Activated T-cell treated with anti-CD3 and anti-CD28 coated beads, Interleukin-2, amount 50 U/mL, for 72 hours (primary cell): ENCODE results near the gene KDM4F. TPM values are rescaled to one million over a fixed set of nuclear protein-coding genes. Genes with fewer than 3 reads are reported as not detected.
A peak's percentile ranks its signal among the peaks of the same experiment; 100 is the strongest.

Source experiments
- ATAC-seq, 2 donors: fragments of 150-1000 bp; cut with Tn5 transposase; replicated peaks in 1 of 2; 2 replicates each; pipeline ENCODE4 v1.10.0; 2021; ENCODE audit warnings: moderate library complexity in 2 of 2, mild to moderate bottlenecking in 1 of 2
- DNase-seq, 2 donors: peaks; one replicate each; pipeline ENCODE4 v3.0.0; 2021 to 2022; ENCODE audit warnings: mixed read lengths in 1 of 2
- H3K27ac Mint-ChIP-seq: one replicate; pipeline ENCODE4 v1.8.0; 2022; ENCODE audit warnings: mild to moderate bottlenecking, moderate library complexity, mixed read lengths
- H3K27me3 Mint-ChIP-seq: one replicate; pipeline ENCODE4 v1.8.0; 2022; ENCODE audit warnings: low read depth, mixed read lengths
- H3K36me3 Mint-ChIP-seq, 2 donors: one replicate each; pipeline ENCODE4 v1.8.0; 2022; ENCODE audit warnings: mixed read lengths in 2 of 2, mild to moderate bottlenecking in 1 of 2; ENCODE audit not compliant: insufficient read depth in 2 of 2
- H3K4me1 Mint-ChIP-seq: one replicate; pipeline ENCODE4 v1.8.0; 2022; ENCODE audit warnings: low read depth, mixed read lengths
- H3K4me3 Mint-ChIP-seq, 2 donors: one replicate each; pipeline ENCODE4 v1.8.0; 2022; ENCODE audit warnings: mild to moderate bottlenecking in 2 of 2, mixed read lengths in 2 of 2, moderate library complexity in 2 of 2
- H3K9me3 Mint-ChIP-seq, 2 donors: one replicate each; pipeline ENCODE4 v1.8.0; 2022; ENCODE audit warnings: mixed read lengths in 2 of 2
- total RNA-seq, 2 donors: library from RNA; stranded (reverse); gene quantifications; one replicate each; pipeline ENCODE4 v1.2.3, GENCODE V29; 2022

The KDM4F gene
- total RNA-seq, 2 donors from 2014 or later: not detected

- H3K4me1 Mint-ChIP-seq: no peaks in the 10 kb centered on the region
- ATAC-seq: no peak
- no peak overlapping the region for H3K4me3 Mint-ChIP-seq
- no peak overlapping the region for H3K27ac Mint-ChIP-seq
- H3K36me3 Mint-ChIP-seq: no peaks in the 10 kb centered on the region
- DNase-seq: no peak
- H3K27me3 Mint-ChIP-seq: peaks cover 48% of the 10 kb centered on the region
- H3K9me3 Mint-ChIP-seq: no peaks in the 10 kb centered on the region
These were observed 6.3 kb upstream of the KDM4F start for GRCh38 chr11:95042906-95043305.

GRCh38 chr11:95044010-95044409, 5.2 kb upstream of the KDM4F start:
- Mint-ChIP-seq H3K36me3 (no peaks in the 10 kb centered on the region), H3K27me3 (peaks cover 38% of the 10 kb centered on the region), H3K9me3 (no peaks in the 10 kb centered on the region), H3K27ac (no peak overlapping the region), H3K4me3 (no peak overlapping the region), H3K4me1 (no peaks in the 10 kb centered on the region)
- DNase-seq (no peak), ATAC-seq (no peak)

GRCh38 chr11:95045812-95046211, 3.4 kb upstream of the KDM4F start:
- H3K4me3 Mint-ChIP-seq: no peak overlapping the region

GRCh38 chr11:95050595-95051202, 1.5 kb downstream of the KDM4F start:
- H3K9me3 Mint-ChIP-seq: no peaks in the 10 kb centered on the region
- H3K4me3 Mint-ChIP-seq: no peak overlapping the region
- DNase-seq (no peak), ATAC-seq (no peak)
- H3K36me3 Mint-ChIP-seq: no peaks in the 10 kb centered on the region
- H3K4me1 Mint-ChIP-seq: no peaks in the 10 kb centered on the region
- no peak overlapping the region for H3K27ac Mint-ChIP-seq
- peaks cover 33% of the 10 kb centered on the region for H3K27me3 Mint-ChIP-seq

More at GRCh38 chr11:95045812-95046211, 3.4 kb upstream of the KDM4F start:
- H3K9me3 Mint-ChIP-seq: no peaks in the 10 kb centered on the region
- no peak overlapping the region for H3K27ac Mint-ChIP-seq
- H3K27me3 Mint-ChIP-seq: peaks cover 38% of the 10 kb centered on the region
- no peaks in the 10 kb centered on the region for H3K4me1 Mint-ChIP-seq
- no peaks in the 10 kb centered on the region for H3K36me3 Mint-ChIP-seq
- ATAC-seq (no peak), DNase-seq (no peak)

- DNase-seq (no peak), ATAC-seq (no peak)
- no peaks in the 10 kb centered on the region for H3K4me1 Mint-ChIP-seq
- H3K4me3 Mint-ChIP-seq: no peak overlapping the region
- H3K27me3 Mint-ChIP-seq: peaks cover 49% of the 10 kb centered on the region
- H3K36me3 Mint-ChIP-seq: no peaks in the 10 kb centered on the region
- no peaks in the 10 kb centered on the region for H3K9me3 Mint-ChIP-seq
- H3K27ac Mint-ChIP-seq: no peak overlapping the region
These were observed 5.1 kb downstream of the KDM4F start for GRCh38 chr11:95054356-95054755.

- Mint-ChIP-seq H3K27me3 (peaks cover 50% of the 10 kb centered on the region), H3K4me3 (no peak overlapping the region), H3K27ac (no peak overlapping the region), H3K4me1 (no peaks in the 10 kb centered on the region), H3K9me3 (no peaks in the 10 kb centered on the region), H3K36me3 (no peaks in the 10 kb centered on the region)
- no peak for DNase-seq
- peak in 1 of 2 donors; percentile 33 for ATAC-seq
These were observed 6.2 kb downstream of the KDM4F start for GRCh38 chr11:95055283-95055897.

GRCh38 chr11:95057959-95058358, 8.7 kb downstream of the KDM4F start:
- Mint-ChIP-seq H3K27ac (no peak overlapping the region), H3K27me3 (peaks cover 52% of the 10 kb centered on the region), H3K4me3 (no peak overlapping the region), H3K4me1 (no peaks in the 10 kb centered on the region), H3K9me3 (no peaks in the 10 kb centered on the region), H3K36me3 (no peaks in the 10 kb centered on the region)
- DNase-seq (no peak), ATAC-seq (no peak)

- no peaks in the 10 kb centered on the region for H3K36me3 Mint-ChIP-seq
- DNase-seq: no peak
- no peaks in the 10 kb centered on the region for H3K4me1 Mint-ChIP-seq
- no peak overlapping the region for H3K27ac Mint-ChIP-seq
- ATAC-seq: no peak
- H3K9me3 Mint-ChIP-seq: no peaks in the 10 kb centered on the region
- H3K27me3 Mint-ChIP-seq: peaks cover 46% of the 10 kb centered on the region
- no peak overlapping the region for H3K4me3 Mint-ChIP-seq
These were observed 9.4 kb downstream of the KDM4F start for GRCh38 chr11:95058621-95059020.

- ATAC-seq (no peak), DNase-seq (no peak)
- Mint-ChIP-seq H3K27me3 (peaks cover 41% of the 10 kb centered on the region), H3K9me3 (no peaks in the 10 kb centered on the region), H3K4me3 (no peak overlapping the region), H3K27ac (no peak overlapping the region), H3K36me3 (no peaks in the 10 kb centered on the region), H3K4me1 (no peaks in the 10 kb centered on the region)
These were observed 9.8 kb downstream of the KDM4F start for GRCh38 chr11:95059046-95059445.

GRCh38 chr11:95065336-95065735, 16.1 kb downstream of the KDM4F start:
- DNase-seq: no peak
- Mint-ChIP-seq H3K27ac (no peak overlapping the region), H3K4me3 (no peak overlapping the region), H3K27me3 (peaks cover 7% of the 10 kb centered on the region), H3K9me3 (no peaks in the 10 kb centered on the region), H3K4me1 (peaks cover 24% of the 10 kb centered on the region), H3K36me3 (peaks cover 5 to 6% of the 10 kb centered on the region in 2 donors)
- no peak for ATAC-seq

- Mint-ChIP-seq H3K4me1 (peaks cover 31% of the 10 kb centered on the region), H3K9me3 (no peaks in the 10 kb centered on the region), H3K4me3 (peak within 1 kb of the TSS; percentile 96 to 100), H3K27me3 (peaks cover 7% of the 10 kb centered on the region), H3K36me3 (peaks cover 6% of the 10 kb centered on the region in 2 donors), H3K27ac (peak within 1 kb of the TSS; percentile 99)
- ATAC-seq: peak; percentile 12 to 22
- DNase-seq: no peak
These were observed 17.5 kb downstream of the KDM4F start, which contains the start of gene SRSF8 for GRCh38 chr11:95066716-95067038. Gene SRSF8, plus strand, starts transcription at chr11:95066919. Its CDS starts 308 bp downstream, at chr11:95067227.

GRCh38 chr11:95067039-95067840, 18.0 kb downstream of the KDM4F start:
- no peaks in the 10 kb centered on the region for H3K9me3 Mint-ChIP-seq
- peak; percentile 80 to 81 for ATAC-seq
- peaks cover 4% of the 10 kb centered on the region for H3K27me3 Mint-ChIP-seq
- peaks cover 31% of the 10 kb centered on the region for H3K4me1 Mint-ChIP-seq
- peak; percentile 81 to 85 for DNase-seq
- H3K4me3 Mint-ChIP-seq: peak overlapping the region; percentile 96 to 100
- peaks cover 6% of the 10 kb centered on the region in 2 donors for H3K36me3 Mint-ChIP-seq
- peak overlapping the region; percentile 99 for H3K27ac Mint-ChIP-seq

GRCh38 chr11:95067841-95068219, 18.6 kb downstream of the KDM4F start:
- no peak for DNase-seq
- H3K27me3 Mint-ChIP-seq: no peaks in the 10 kb centered on the region
- H3K4me3 Mint-ChIP-seq: peak overlapping the region; percentile 96 to 100
- peaks cover 6% of the 10 kb centered on the region in 2 donors for H3K36me3 Mint-ChIP-seq
- H3K27ac Mint-ChIP-seq: peak overlapping the region; percentile 99
- no peaks in the 10 kb centered on the region for H3K9me3 Mint-ChIP-seq
- H3K4me1 Mint-ChIP-seq: peaks cover 35% of the 10 kb centered on the region
- ATAC-seq: no peak
